OCI-LY7 (cell line): ENCODE measurements around the gene MRPL50. TPM values are rescaled to one million over a fixed set of nuclear protein-coding genes. Genes with fewer than 3 reads are reported as not detected.

Source experiments
- BruUV-seq: library from RNA; stranded (reverse); fragments of 400-500 nt; replicated peaks from 2 replicates; lab custom pipeline; 2021; lab: Mats Ljungman, UMichigan
- CTCF ChIA-PET: fragments of 300-600 bp; sonication (Branson Sonifier 250); formaldehyde crosslinking; loops from one replicate; lab custom pipeline; 2022; ENCODE audit warnings: antibody characterized with exemption; ENCODE audit not compliant: unreplicated experiment; lab: Charles Lee
- POLR2A ChIA-PET: fragments of 300-600 bp; sonication (Branson Sonifier 250); formaldehyde crosslinking; loops from one replicate; lab custom pipeline; 2022; ENCODE audit warnings: antibody characterized with exemption; lab: Charles Lee
- DNase-seq: peaks from one replicate; pipeline ENCODE4 v3.0.0-alpha.2; 2015; ENCODE audit warnings: low spot score
- H2AFZ ChIP-seq: fragments of 200-600 bp; sonication (generic), shearing (Covaris generic); 2 replicates; pipeline ENCODE4 v1.6.1; 2014; ENCODE audit warnings: mild to moderate bottlenecking, antibody characterized with exemption, low read length, moderate library complexity
- H3K27ac ChIP-seq: fragments of 200-600 bp; sonication (generic); 2 replicates; pipeline ENCODE4 v1.5.1; 2014; ENCODE audit warnings: mixed run types, low read depth, mild to moderate bottlenecking, moderate library complexity, low read length, inconsistent platforms; ENCODE audit not compliant: poor library complexity, severe bottlenecking
- H3K36me3 ChIP-seq: fragments of 200-600 bp; sonication (generic); 2 replicates; pipeline ENCODE4 v1.6.1; 2014; ENCODE audit warnings: mild to moderate bottlenecking, antibody characterized with exemption, low read length, moderate library complexity, mixed read lengths; ENCODE audit not compliant: insufficient read depth
- H3K4me1 ChIP-seq: fragments of 200-600 bp; sonication (generic); 2 replicates; pipeline ENCODE4 v1.5.1; 2014; ENCODE audit warnings: mild to moderate bottlenecking, low read length; ENCODE audit not compliant: insufficient read depth, poor library complexity, severe bottlenecking
- H3K4me2 ChIP-seq: fragments of 200-600 bp; sonication (generic); 2 replicates; pipeline ENCODE4 v1.6.1; 2014; ENCODE audit warnings: mild to moderate bottlenecking, low read length
- H3K4me3 ChIP-seq: fragments of 200-600 bp; sonication (generic); 2 replicates; pipeline ENCODE4 v1.5.1; 2014; ENCODE audit warnings: mild to moderate bottlenecking, low read depth, low read length; ENCODE audit not compliant: poor library complexity, severe bottlenecking
- H3K79me2 ChIP-seq: fragments of 200-600 bp; sonication (generic); 2 replicates; pipeline ENCODE4 v1.6.1; 2016; ENCODE audit warnings: low read depth, mild to moderate bottlenecking, low read length, moderate library complexity, mixed read lengths; ENCODE audit not compliant: insufficient read depth
- H3K9me2 ChIP-seq: fragments of 200-600 bp; sonication (generic); 2 replicates; pipeline ENCODE4 v1.6.1; 2016; ENCODE audit warnings: mild to moderate bottlenecking, low read length, mixed read lengths; ENCODE audit not compliant: insufficient read depth
- H3K9me3 ChIP-seq: fragments of 200-600 bp; sonication (generic); 2 replicates; pipeline ENCODE4 v1.6.1; 2014; ENCODE audit warnings: mild to moderate bottlenecking, mixed run types, low read length, mixed read lengths
- H4K20me1 ChIP-seq: fragments of 200-600 bp; sonication (generic); 2 replicates; pipeline ENCODE4 v1.6.1; 2014; ENCODE audit warnings: mild to moderate bottlenecking, antibody characterized with exemption, low read length, moderate library complexity, mixed read lengths; ENCODE audit not compliant: insufficient read depth
- EZH2phosphoT487 ChIP-seq: fragments of 200-600 bp; sonication (generic); IDR thresholded peaks from 2 replicates; pipeline ENCODE4 v1.6.1; 2018; ENCODE audit warnings: low read depth, borderline replicate concordance, mild to moderate bottlenecking, mixed run types, antibody characterized with exemption, low read length, moderate library complexity, mixed read lengths
- intact Hi-C: fragments of 100-400 bp; cut with micrococcal nuclease; formaldehyde crosslinking; loops from one replicate; pipeline ENCODE4 v1.10.0; 2022; ENCODE audit not compliant: unreplicated experiment
- total RNA-seq, 2 experiments: library from RNA; depleted of rRNA in 1 of 2; stranded (reverse); fragments of >200 nt in 1 of 2; shearing (Covaris generic) in 1 of 2; gene quantifications; 2 replicates each; pipeline ENCODE4 v1.2.3, GENCODE V29; 2014 to 2022
- TF ChIP-seq, protein P1 (sequence below): fragments of 200-600 bp; sonication (generic); conservative IDR thresholded peaks from 2 replicates; pipeline ENCODE4 v1.5.1; 2014; ENCODE audit warnings: mild to moderate bottlenecking, antibody characterized with exemption, low read length, moderate library complexity, mixed read lengths

The MRPL50 gene
- total RNA-seq, 2 experiments from 2014 or later: 12.8 to 18.5 TPM

DNA sequence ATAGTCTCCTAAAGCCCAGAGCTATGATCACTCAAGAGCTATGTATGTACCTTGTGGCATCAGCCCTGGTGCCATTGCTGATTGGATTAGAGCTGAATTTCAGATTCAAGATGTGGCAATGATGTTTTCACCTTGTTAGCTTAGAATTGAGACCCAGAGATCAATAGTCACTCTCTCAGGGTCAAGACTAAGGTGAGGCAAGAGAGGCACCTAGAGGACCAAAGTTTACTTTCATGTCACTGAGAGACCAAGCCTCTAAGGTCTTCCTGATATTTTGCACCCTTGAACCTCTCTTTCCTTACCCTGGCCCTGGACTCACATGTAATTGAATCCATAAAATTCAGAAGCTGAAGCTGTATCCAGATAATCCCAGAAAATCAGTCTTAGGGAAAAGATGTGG, 56.5 kb downstream of the MRPL50 start:
- POLR2A ChIA-PET: no interaction called here
- no TSS peak for BruUV-seq
- no peak for TF ChIP-seq EZH2phosphoT487
- TF ChIP-seq, protein P1, sequence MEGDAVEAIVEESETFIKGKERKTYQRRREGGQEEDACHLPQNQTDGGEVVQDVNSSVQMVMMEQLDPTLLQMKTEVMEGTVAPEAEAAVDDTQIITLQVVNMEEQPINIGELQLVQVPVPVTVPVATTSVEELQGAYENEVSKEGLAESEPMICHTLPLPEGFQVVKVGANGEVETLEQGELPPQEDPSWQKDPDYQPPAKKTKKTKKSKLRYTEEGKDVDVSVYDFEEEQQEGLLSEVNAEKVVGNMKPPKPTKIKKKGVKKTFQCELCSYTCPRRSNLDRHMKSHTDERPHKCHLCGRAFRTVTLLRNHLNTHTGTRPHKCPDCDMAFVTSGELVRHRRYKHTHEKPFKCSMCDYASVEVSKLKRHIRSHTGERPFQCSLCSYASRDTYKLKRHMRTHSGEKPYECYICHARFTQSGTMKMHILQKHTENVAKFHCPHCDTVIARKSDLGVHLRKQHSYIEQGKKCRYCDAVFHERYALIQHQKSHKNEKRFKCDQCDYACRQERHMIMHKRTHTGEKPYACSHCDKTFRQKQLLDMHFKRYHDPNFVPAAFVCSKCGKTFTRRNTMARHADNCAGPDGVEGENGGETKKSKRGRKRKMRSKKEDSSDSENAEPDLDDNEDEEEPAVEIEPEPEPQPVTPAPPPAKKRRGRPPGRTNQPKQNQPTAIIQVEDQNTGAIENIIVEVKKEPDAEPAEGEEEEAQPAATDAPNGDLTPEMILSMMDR: no peak
- Histone ChIP-seq H3K4me2 (no peak overlapping the region), H3K4me1 (no peaks in the 10 kb centered on the region), H3K9me2 (no peaks in the 10 kb centered on the region), H3K79me2 (no peaks in the 10 kb centered on the region), H2AFZ (no peak overlapping the region), H3K27ac (no peak overlapping the region), H4K20me1 (no peaks in the 10 kb centered on the region), H3K9me3 (no peaks in the 10 kb centered on the region), H3K4me3 (no peak overlapping the region), H3K36me3 (no peaks in the 10 kb centered on the region)
- CTCF ChIA-PET: no interaction called here
- no peak for DNase-seq
- intact Hi-C loops: no loop called here

Other genes starting within 250 kb of the MRPL50 start
- gene BAAT, start 13.6 kb downstream of the MRPL50 start, total RNA-seq (2014; rRNA removed; shearing (Covaris generic)): 0.13 TPM in 1 of 2 replicates, not detected in the other
- not detected in 2 replicates for gene BAAT, start 13.6 kb downstream of the MRPL50 start, total RNA-seq (2022)
- 11.0 and 11.7 TPM in 2 replicates for gene ZNF189, start 233 bp upstream of the MRPL50 start, total RNA-seq (2014; rRNA removed; shearing (Covaris generic))
- gene ZNF189, start 233 bp upstream of the MRPL50 start, total RNA-seq (2022): 17.3 and 17.8 TPM in 2 replicates
- not detected in 2 replicates for gene ALDOB, start 37.2 kb upstream of the MRPL50 start, total RNA-seq (2014; rRNA removed; shearing (Covaris generic))
- not detected in 2 replicates for gene ALDOB, start 37.2 kb upstream of the MRPL50 start, total RNA-seq (2022)
- gene RNF20, start 135.2 kb upstream of the MRPL50 start, total RNA-seq (2014; rRNA removed; shearing (Covaris generic)): 13.5 and 20.4 TPM in 2 replicates
- gene RNF20, start 135.2 kb upstream of the MRPL50 start, total RNA-seq (2022): 38.6 and 43.5 TPM in 2 replicates
- not detected in 2 replicates for gene PPP3R2, start 196.4 kb upstream of the MRPL50 start, total RNA-seq (2014; rRNA removed; shearing (Covaris generic))
- gene PPP3R2, start 196.4 kb upstream of the MRPL50 start, total RNA-seq (2022): not detected in 2 replicates